Cardiac muscle cell (in vitro differentiated cells and primary cell): Measurements from ENCODE around the gene MGMT. TPM values are rescaled to one million over a fixed set of nuclear protein-coding genes. Genes with fewer than 3 reads are reported as not detected.
A peak's percentile ranks its signal among the peaks of the same experiment; 100 is the strongest.

Experiments used
- DNase-seq, 2 donors: peaks; one replicate each; pipeline versions ENCODE4 v3.0.0 to v3.0.0-alpha.2; 2010 to 2017; ENCODE audit warnings: low read depth in 1 of 2, low spot score in 1 of 2
- H3K27ac ChIP-seq: fragments of 200-600 bp; sonication (generic); 2 replicates; pipeline ENCODE4 v1.5.1; 2016
- H3K27me3 ChIP-seq: fragments of 200-600 bp; sonication (generic); 2 replicates; pipeline ENCODE4 v1.6.0; 2016; ENCODE audit warnings: control low read depth
- H3K36me3 ChIP-seq: fragments of 200-600 bp; sonication (generic); 2 replicates; pipeline ENCODE4 v1.5.1; 2016; ENCODE audit warnings: control low read depth
- H3K4me1 ChIP-seq: fragments of 200-600 bp; sonication (generic); 2 replicates; pipeline ENCODE4 v1.8.1; 2017; ENCODE audit warnings: low read depth, mild to moderate bottlenecking, mixed run types
- H3K4me3 ChIP-seq: fragments of 200-600 bp; sonication (generic); 2 replicates; pipeline ENCODE4 v1.5.1; 2016; ENCODE audit warnings: mild to moderate bottlenecking
- H3K9me3 ChIP-seq: fragments of 200-600 bp; sonication (generic); 2 replicates; pipeline ENCODE4 v1.5.1; 2017; ENCODE audit warnings: low read depth, mild to moderate bottlenecking, control low read depth
- CTCF ChIP-seq: IDR thresholded peaks from 2 replicates; pipeline ENCODE4 v1.5.1; 2012; ENCODE audit warnings: low read depth, mild to moderate bottlenecking, low read length
- polyA plus RNA-seq: library from polyadenylated mRNA; unstranded; fragments of >200 nt; fragmentation: Nextera tagmentation; extraction: Ambion mirVana; gene quantifications from 2 replicates; pipeline ENCODE4 v1.2.1, GENCODE V29; 2016
- total RNA-seq: library from RNA; depleted of rRNA; stranded (reverse); fragments of >200 nt; gene quantifications from 2 replicates; pipeline ENCODE4 v1.2.3, GENCODE V29; 2016

The MGMT gene
- total and polyA plus RNA-seq, 2 experiments from 2014 or later, result 21.8 to 28.0 TPM

GRCh38 chr10:129707406-129708388 is 240.7 kb downstream of the MGMT start:
- Histone ChIP-seq H3K27me3 (no peaks in the 10 kb centered on the region), H3K36me3 (no peaks in the 10 kb centered on the region), H3K4me1 (no peaks in the 10 kb centered on the region), H3K4me3 (no peak overlapping the region), H3K9me3 (no peaks in the 10 kb centered on the region), H3K27ac (no peak overlapping the region)
- DNase-seq, result peak in 1 of 2 donors; percentile 73
- no peak for TF ChIP-seq CTCF

- Histone ChIP-seq H3K4me1 (no peaks in the 10 kb centered on the region), H3K27me3 (no peaks in the 10 kb centered on the region), H3K36me3 (no peaks in the 10 kb centered on the region), H3K27ac (no peak overlapping the region), H3K4me3 (no peak overlapping the region), H3K9me3 (no peaks in the 10 kb centered on the region)
- no peak for DNase-seq
- no peak for TF ChIP-seq CTCF
These were observed 242.1 kb downstream of the MGMT start for GRCh38 chr10:129709101-129709500.

- no peak for DNase-seq
- Histone ChIP-seq H3K4me3 (no peak overlapping the region), H3K36me3 (no peaks in the 10 kb centered on the region), H3K27ac (no peak overlapping the region), H3K4me1 (no peaks in the 10 kb centered on the region), H3K9me3 (no peaks in the 10 kb centered on the region), H3K27me3 (no peaks in the 10 kb centered on the region)
- TF ChIP-seq CTCF, result no peak
These were observed 242.8 kb downstream of the MGMT start for GRCh38 chr10:129709627-129710509.

- Histone ChIP-seq H3K4me1 (no peaks in the 10 kb centered on the region), H3K4me3 (no peak overlapping the region), H3K9me3 (no peaks in the 10 kb centered on the region), H3K36me3 (no peaks in the 10 kb centered on the region), H3K27ac (no peak overlapping the region), H3K27me3 (no peaks in the 10 kb centered on the region)
- DNase-seq, result no peak
- no peak for TF ChIP-seq CTCF
These were observed 243.4 kb downstream of the MGMT start for GRCh38 chr10:129710510-129710847.

GRCh38 chr10:129711291-129711690 is 244.2 kb downstream of the MGMT start:
- TF ChIP-seq CTCF, result no peak
- H3K27me3 ChIP-seq, result no peaks in the 10 kb centered on the region
- DNase-seq, result no peak
- no peaks in the 10 kb centered on the region for H3K9me3 ChIP-seq
- H3K4me1 ChIP-seq, result no peaks in the 10 kb centered on the region
- no peaks in the 10 kb centered on the region for H3K36me3 ChIP-seq
- H3K27ac ChIP-seq, result no peak overlapping the region
- H3K4me3 ChIP-seq, result no peak overlapping the region
